NCI-H526 (cell line): ENCODE results near the gene MCF2L2.

Experiments
- DNase-seq, 2 experiments: peaks; one replicate each; lab custom pipeline; 2025; lab: John Stamatoyannopoulos, UW

The MCF2L2 gene

GRCh38 chr3:183265834-183266417 lies 162.5 kb downstream of the MCF2L2 start:
- DNase-seq = peak in 1 of 2 experiments; percentile 23

- DNase-seq = no peak
These were observed 163.2 kb downstream of the MCF2L2 start for GRCh38 chr3:183265157-183265642.

- DNase-seq = no peak
These were observed 164.2 kb downstream of the MCF2L2 start for GRCh38 chr3:183264268-183264667.

GRCh38 chr3:183262875-183263378 lies 165.5 kb downstream of the MCF2L2 start:
- no peak for DNase-seq

GRCh38 chr3:183261151-183261724 lies 167.2 kb downstream of the MCF2L2 start:
- DNase-seq = no peak

GRCh38 chr3:183260167-183260904 lies 168.1 kb downstream of the MCF2L2 start:
- no peak for DNase-seq

- no peak for DNase-seq
These were observed 168.8 kb downstream of the MCF2L2 start for GRCh38 chr3:183259621-183260020.

- no peak for DNase-seq
These were observed 169.3 kb downstream of the MCF2L2 start for GRCh38 chr3:183259087-183259486.

GRCh38 chr3:183255348-183255730 lies 173.1 kb downstream of the MCF2L2 start:
- peak in 1 of 2 experiments; percentile 31 for DNase-seq

GRCh38 chr3:183254487-183255347 lies 173.7 kb downstream of the MCF2L2 start:
- DNase-seq = peak in 1 of 2 experiments; percentile 72

GRCh38 chr3:183253528-183254486 lies 174.6 kb downstream of the MCF2L2 start:
- peak in 1 of 2 experiments; percentile 77 for DNase-seq

GRCh38 chr3:183252973-183253527 lies 175.4 kb downstream of the MCF2L2 start, which contains the start of gene B3GNT5:
Gene B3GNT5, plus strand, starts transcription at chr3:183253253. Its CDS starts 16,546 bp downstream, at chr3:183269799.
- peak; percentile 29 to 80 for DNase-seq

GRCh38 chr3:183252118-183252782 lies 176.2 kb downstream of the MCF2L2 start:
- peak; percentile 4 to 35 for DNase-seq

- peak in 1 of 2 experiments; percentile 49 for DNase-seq
These were observed 179.3 kb downstream of the MCF2L2 start for GRCh38 chr3:183249006-183249718.

GRCh38 chr3:183247011-183247589 lies 181.3 kb downstream of the MCF2L2 start:
- DNase-seq = no peak

- no peak for DNase-seq
These were observed 183.4 kb downstream of the MCF2L2 start for GRCh38 chr3:183244981-183245476.

- DNase-seq = no peak
These were observed 184.2 kb downstream of the MCF2L2 start for GRCh38 chr3:183244219-183244618.

GRCh38 chr3:183242431-183242830 lies 186.0 kb downstream of the MCF2L2 start:
- DNase-seq = no peak
